GM12878 (cell line): ENCODE data around the gene GLRA1. TPM values are rescaled to one million over a fixed set of nuclear protein-coding genes. Genes with fewer than 3 reads are reported as not detected.

Experiments
- IKZF1 ChIP-seq: fragments of 450-650 bp; conservative IDR thresholded peaks from 2 replicates; pipeline ENCODE4 v1.6.1; 2017; ENCODE audit warnings: antibody characterized with exemption, mild to moderate bottlenecking
- NR2C1 ChIP-seq: fragments of 450-650 bp; IDR thresholded peaks from 2 replicates; pipeline ENCODE4 v1.6.1; 2017; ENCODE audit warnings: antibody characterized with exemption, mild to moderate bottlenecking, moderate library complexity
- PRDM15 ChIP-seq: fragments of 450-650 bp; formaldehyde crosslinking; IDR thresholded peaks from 2 replicates; pipeline ENCODE4 v1.4.0; 2020; ENCODE audit warnings: mild to moderate bottlenecking, moderate library complexity
- SP1 ChIP-seq: IDR thresholded peaks from one replicate; pipeline ENCODE4 v1.6.1; 2011; ENCODE audit warnings: low read depth, low read length
- ZSCAN29 ChIP-seq: fragments of 450-650 bp; IDR thresholded peaks from 2 replicates; pipeline ENCODE4 v1.6.1; 2017; ENCODE audit warnings: mild to moderate bottlenecking, moderate library complexity
- polyA plus RNA-seq, 11 experiments: library from polyadenylated mRNA; depleted of rRNA in 4 of 11; unstranded in 6 of 11; stranded (reverse) in 5 of 11; fragments of >200 nt; fragmentation: Nextera tagmentation in 4 of 11; fragmentation: Illumina TruSeq in 1 of 11; extraction: Ambion mirVana in 4 of 11; extraction: Trizol in 1 of 11; gene quantifications; 1 replicate in 1 of 11; 2 replicates in 10 of 11; pipeline versions ENCODE4 v1.2.1 to v1.2.3, GENCODE V29; 2011 to 2016; ENCODE audit warnings: inconsistent platforms in 2 of 11, missing spikeins in 2 of 11, low read depth in 1 of 11
- total RNA-seq, 4 experiments: library from RNA; depleted of rRNA in 3 of 4; stranded (reverse); fragments of >200 nt in 3 of 4; fragmentation: Illumina TruSeq in 1 of 4; extraction: Trizol in 1 of 4; gene quantifications; 2 replicates each; pipeline versions ENCODE4 v1.2.1 to v1.2.3, GENCODE V29; 2013 to 2021
- TF ChIP-seq, protein P1 (sequence below): fragments of 450-650 bp; IDR thresholded peaks from 2 replicates; pipeline ENCODE4 v1.6.1; 2017; ENCODE audit warnings: mild to moderate bottlenecking, moderate library complexity

GLRA1 gene
- total and polyA plus RNA-seq, 10 of the 15 experiments (the other 5 are each of a cell fraction or from before 2014, with no cell fraction given) = not detected

DNA sequence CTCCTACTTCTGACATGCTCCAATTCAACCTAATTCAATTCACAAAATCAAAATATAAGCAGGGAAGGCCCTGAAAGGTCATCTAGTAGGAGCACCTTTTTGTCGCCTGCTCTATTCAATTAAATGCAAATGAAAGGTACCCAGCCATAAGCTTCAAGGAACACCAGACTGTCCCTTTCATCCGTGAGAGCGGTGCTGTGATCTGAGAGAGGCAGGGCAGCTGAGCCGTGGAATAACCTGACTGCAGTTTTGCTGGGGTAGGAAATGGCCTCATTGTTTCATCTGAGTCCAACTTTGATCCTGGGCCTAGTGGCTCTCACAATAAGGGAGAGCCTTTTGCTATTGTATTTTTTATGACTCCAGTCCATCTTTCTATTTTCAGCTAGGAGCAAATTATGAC lies 39.8 kb upstream of the GLRA1 start (continued):
- no peak for TF ChIP-seq ZSCAN29
- TF ChIP-seq, protein P1, sequence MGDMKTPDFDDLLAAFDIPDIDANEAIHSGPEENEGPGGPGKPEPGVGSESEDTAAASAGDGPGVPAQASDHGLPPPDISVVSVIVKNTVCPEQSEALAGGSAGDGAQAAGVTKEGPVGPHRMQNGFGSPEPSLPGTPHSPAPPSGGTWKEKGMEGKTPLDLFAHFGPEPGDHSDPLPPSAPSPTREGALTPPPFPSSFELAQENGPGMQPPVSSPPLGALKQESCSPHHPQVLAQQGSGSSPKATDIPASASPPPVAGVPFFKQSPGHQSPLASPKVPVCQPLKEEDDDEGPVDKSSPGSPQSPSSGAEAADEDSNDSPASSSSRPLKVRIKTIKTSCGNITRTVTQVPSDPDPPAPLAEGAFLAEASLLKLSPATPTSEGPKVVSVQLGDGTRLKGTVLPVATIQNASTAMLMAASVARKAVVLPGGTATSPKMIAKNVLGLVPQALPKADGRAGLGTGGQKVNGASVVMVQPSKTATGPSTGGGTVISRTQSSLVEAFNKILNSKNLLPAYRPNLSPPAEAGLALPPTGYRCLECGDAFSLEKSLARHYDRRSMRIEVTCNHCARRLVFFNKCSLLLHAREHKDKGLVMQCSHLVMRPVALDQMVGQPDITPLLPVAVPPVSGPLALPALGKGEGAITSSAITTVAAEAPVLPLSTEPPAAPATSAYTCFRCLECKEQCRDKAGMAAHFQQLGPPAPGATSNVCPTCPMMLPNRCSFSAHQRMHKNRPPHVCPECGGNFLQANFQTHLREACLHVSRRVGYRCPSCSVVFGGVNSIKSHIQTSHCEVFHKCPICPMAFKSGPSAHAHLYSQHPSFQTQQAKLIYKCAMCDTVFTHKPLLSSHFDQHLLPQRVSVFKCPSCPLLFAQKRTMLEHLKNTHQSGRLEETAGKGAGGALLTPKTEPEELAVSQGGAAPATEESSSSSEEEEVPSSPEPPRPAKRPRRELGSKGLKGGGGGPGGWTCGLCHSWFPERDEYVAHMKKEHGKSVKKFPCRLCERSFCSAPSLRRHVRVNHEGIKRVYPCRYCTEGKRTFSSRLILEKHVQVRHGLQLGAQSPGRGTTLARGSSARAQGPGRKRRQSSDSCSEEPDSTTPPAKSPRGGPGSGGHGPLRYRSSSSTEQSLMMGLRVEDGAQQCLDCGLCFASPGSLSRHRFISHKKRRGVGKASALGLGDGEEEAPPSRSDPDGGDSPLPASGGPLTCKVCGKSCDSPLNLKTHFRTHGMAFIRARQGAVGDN = no peak
- no peak for TF ChIP-seq NR2C1
- TF ChIP-seq IKZF1 = no peak
- TF ChIP-seq SP1 = no peak
- TF ChIP-seq PRDM15 (CRISPR knock-in tag) = no peak
